Esophagus (tissue), 2 donors: ENCODE data around the gene PLS1. TPM values are rescaled to one million over a fixed set of nuclear protein-coding genes. Genes with fewer than 3 reads are reported as not detected.
A peak's percentile ranks its signal among the peaks of the same experiment; 100 is the strongest.
"Not testable (repeated sequence)": the region's sequence is repeated elsewhere in the genome, so short reads cannot be mapped to it uniquely, and the experiment has no call there.

Experiments used
- H3K27ac ChIP-seq, 2 donors: one replicate each; pipeline ENCODE4 v1.5.1; 2013; ENCODE audit warnings: low read depth in 2 of 2, mild to moderate bottlenecking in 2 of 2, inconsistent platforms in 1 of 2, low read length in 1 of 2, moderate library complexity in 1 of 2
- H3K27me3 ChIP-seq, 2 donors: one replicate each; pipeline ENCODE4 v1.6.1; 2013; ENCODE audit warnings: low read length in 2 of 2, control low read depth in 1 of 2, mild to moderate bottlenecking in 1 of 2; ENCODE audit not compliant: insufficient read depth in 2 of 2, control insufficient read depth in 1 of 2
- H3K36me3 ChIP-seq, 2 donors: one replicate each; pipeline ENCODE4 v1.6.1; 2013; ENCODE audit warnings: low read length in 1 of 2; ENCODE audit not compliant: control insufficient read depth in 2 of 2, insufficient read depth in 2 of 2
- H3K4me1 ChIP-seq, 2 donors: one replicate each; pipeline ENCODE4 v1.6.1; 2013; ENCODE audit warnings: low read length in 1 of 2; ENCODE audit not compliant: control insufficient read depth in 2 of 2, insufficient read depth in 2 of 2
- H3K4me3 ChIP-seq, 2 donors: one replicate each; pipeline ENCODE4 v1.5.1; 2013; ENCODE audit warnings: low read length in 2 of 2, mild to moderate bottlenecking in 2 of 2, low read depth in 1 of 2, moderate library complexity in 1 of 2
- H3K9me3 ChIP-seq, 2 donors: one replicate each; pipeline ENCODE4 v1.6.1; 2013; ENCODE audit warnings: mild to moderate bottlenecking in 2 of 2, low read depth in 1 of 2, low read length in 1 of 2, moderate library complexity in 1 of 2; ENCODE audit not compliant: control insufficient read depth in 2 of 2, insufficient read depth in 1 of 2
- WGBS, 2 donors: extraction: QIAGEN DNeasy Blood & Tissue Kit; methylation state at CpG; one replicate each; pipeline ENCODE4 v1.1.7; 2013; 5-methylcytosine and 5-hydroxymethylcytosine counted together
- polyA plus RNA-seq, 2 donors: library from polyadenylated mRNA; stranded (reverse); fragments of 200-250 nt; gene quantifications; one replicate each; pipeline ENCODE4 v1.2.3, GENCODE V29; 2013
- donor health status: healthy with polysubstance abuse.
- donor health status: Bipolar disorder and iron deficiency.

Gene PLS1, protein sequence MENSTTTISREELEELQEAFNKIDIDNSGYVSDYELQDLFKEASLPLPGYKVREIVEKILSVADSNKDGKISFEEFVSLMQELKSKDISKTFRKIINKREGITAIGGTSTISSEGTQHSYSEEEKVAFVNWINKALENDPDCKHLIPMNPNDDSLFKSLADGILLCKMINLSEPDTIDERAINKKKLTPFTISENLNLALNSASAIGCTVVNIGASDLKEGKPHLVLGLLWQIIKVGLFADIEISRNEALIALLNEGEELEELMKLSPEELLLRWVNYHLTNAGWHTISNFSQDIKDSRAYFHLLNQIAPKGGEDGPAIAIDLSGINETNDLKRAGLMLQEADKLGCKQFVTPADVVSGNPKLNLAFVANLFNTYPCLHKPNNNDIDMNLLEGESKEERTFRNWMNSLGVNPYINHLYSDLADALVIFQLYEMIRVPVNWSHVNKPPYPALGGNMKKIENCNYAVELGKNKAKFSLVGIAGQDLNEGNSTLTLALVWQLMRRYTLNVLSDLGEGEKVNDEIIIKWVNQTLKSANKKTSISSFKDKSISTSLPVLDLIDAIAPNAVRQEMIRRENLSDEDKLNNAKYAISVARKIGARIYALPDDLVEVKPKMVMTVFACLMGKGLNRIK
- polyA plus RNA-seq: 1 to 10 TPM; 5.9 to 8.0 TPM

DNA sequence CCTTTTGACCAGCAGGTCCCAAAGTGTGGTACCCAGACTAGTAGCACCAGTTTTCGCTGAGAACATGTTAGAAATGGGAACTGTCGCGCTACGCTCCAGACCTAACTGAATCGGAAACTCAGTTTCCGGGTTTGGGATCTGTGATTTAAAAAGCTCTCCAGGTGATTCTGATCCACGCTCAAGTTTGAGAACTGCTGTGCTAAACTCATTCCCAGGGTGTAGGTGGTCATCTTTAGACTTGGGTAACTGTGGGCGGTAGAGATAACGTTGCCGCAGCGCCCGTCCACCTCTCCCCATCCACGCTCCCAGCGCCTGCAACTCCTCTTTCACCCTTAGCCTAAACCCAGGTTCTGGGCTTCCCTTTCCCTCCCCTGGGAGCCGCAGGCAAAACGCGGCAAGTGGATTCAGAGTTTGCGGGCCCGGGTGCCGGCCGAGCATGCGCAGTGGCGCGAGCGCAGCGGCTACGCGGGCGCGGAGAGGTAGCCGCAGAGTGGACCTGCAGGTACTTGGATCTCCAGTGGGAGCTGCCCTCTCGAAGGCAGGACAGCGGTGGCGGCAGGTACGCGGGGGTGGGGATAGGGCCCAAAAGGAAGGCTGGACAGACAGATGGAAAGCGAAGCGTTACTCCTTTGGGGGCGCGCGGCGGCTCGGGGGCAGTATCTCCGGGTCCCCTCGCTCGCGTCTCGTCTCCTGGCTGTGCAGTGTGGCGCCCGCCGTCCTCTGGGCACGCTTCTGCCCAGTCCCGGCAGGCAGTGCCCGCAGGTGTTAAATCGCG lies at the start of gene PLS1:
Gene PLS1, plus strand, starts transcription at position 443 of the 775 bp plus-strand sequence. CDS start 67,845 bp downstream, outside the sequence.
- Histone ChIP-seq H3K27me3 (no peaks in the 10 kb centered on the region), H3K4me3 (peak within 1 kb of the TSS; percentile 73 to 81), H3K27ac (peak within 1 kb of the TSS; percentile 28 to 61), H3K9me3 (no peaks in the 10 kb centered on the region), H3K36me3 (no peaks in the 10 kb centered on the region), H3K4me1 (peaks cover 0 to 2% of the 10 kb centered on the region in 2 donors)
- 0% methylated on average over 54 to 56 of the region's 56 CpGs for WGBS, 2 donors

DNA sequence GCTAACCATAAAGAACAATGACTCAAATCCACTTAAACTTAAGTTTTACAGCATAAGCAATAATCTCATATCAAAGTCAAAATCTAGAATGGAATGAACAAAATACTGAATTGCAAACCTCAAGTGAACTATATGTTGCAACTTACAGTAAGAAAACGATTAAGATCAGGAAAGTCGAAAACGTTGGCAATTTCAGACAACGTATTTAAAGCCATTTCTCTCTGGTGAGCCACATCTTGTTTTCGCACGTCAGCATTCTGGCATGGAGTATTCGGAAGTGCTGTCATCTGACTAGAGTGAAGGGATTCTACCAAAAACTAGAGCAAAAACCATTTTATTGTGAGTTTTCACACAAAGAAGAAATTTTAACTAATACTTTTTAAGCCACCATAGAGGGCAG lies 46.2 kb upstream of the PLS1 start:
- no peaks in the 10 kb centered on the region for H3K4me1 ChIP-seq
- H3K9me3 ChIP-seq: no peaks in the 10 kb centered on the region
- H3K4me3 ChIP-seq: no peak overlapping the region
- no peak overlapping the region for H3K27ac ChIP-seq
- WGBS, 2 donors: 93 to 96% methylated on average over 7 of the region's 7 CpGs
- no peaks in the 10 kb centered on the region for H3K27me3 ChIP-seq
- peaks cover 0 to 2% of the 10 kb centered on the region in 2 donors for H3K36me3 ChIP-seq

DNA sequence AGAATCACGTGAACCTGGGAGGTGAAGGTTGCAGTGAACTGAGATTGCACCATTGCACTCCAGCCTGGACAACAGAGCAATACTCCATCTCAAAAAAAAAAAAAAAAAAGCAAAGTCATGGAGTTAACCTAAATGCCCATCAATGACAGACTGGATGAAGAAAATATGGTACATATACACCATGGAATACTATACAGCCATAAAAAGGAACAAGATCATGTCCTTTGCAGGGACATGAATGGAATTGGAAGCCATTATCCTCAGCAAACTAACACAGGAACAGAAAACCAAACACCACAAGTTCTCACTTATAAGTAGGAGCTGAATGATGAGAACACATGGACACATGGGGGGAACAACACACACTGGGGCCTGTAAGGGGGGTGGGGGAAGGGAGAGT lies 43.6 kb upstream of the PLS1 start:
- not testable (repeated sequence) for H3K27me3 ChIP-seq, H3K27ac ChIP-seq, H3K36me3 ChIP-seq, H3K4me1 ChIP-seq, H3K4me3 ChIP-seq, H3K9me3 ChIP-seq
- 95 to 97% methylated on average over 1 of the region's 1 CpG for WGBS, 2 donors

DNA sequence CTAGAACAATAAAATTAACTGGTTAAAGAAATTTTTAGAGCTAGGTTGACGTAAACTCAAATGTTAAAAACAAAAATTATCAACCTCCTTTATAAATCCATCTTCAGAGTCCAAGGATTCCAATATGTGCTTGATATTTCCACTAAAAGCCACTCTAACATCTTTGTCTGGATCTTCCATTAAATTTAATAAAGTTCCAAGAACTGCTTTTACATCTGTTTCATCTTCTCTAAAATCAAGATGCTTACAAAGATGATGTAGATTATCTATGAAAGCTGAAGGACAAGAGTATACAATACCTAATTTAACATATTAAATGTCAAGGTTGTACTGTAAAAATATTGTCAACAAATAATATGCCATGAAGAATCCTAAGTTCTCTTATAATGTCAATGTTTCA lies 42.5 kb upstream of the PLS1 start:
- no peaks in the 10 kb centered on the region for H3K4me1 ChIP-seq
- no peaks in the 10 kb centered on the region for H3K9me3 ChIP-seq
- H3K27me3 ChIP-seq: no peaks in the 10 kb centered on the region
- no peaks in the 10 kb centered on the region for H3K36me3 ChIP-seq
- no peak overlapping the region for H3K4me3 ChIP-seq
- H3K27ac ChIP-seq: no peak overlapping the region
- WGBS, 2 donors: 99 to 100% methylated on average over 1 of the region's 1 CpG

DNA sequence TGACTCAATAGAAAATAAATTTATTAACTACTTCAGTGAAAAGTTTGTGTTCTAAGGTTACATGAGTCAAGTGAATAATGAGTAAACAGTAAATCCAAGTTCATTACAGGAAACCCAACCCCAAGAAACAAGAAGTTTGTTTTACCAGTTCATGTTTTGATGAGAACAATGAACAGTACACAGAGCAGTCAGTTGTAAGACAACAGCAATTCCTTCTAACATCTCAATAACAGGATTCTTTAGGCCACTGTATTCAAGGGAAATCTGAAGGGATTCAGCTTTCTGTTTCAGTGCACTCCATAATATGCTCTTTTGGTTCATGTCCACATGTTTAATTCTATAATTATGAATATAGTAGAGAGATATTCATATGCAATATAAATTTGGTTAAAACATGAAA lies 36.1 kb upstream of the PLS1 start:
- Histone ChIP-seq H3K27ac (no peak overlapping the region), H3K36me3 (peaks cover 0 to 4% of the 10 kb centered on the region in 2 donors), H3K9me3 (no peaks in the 10 kb centered on the region)

DNA sequence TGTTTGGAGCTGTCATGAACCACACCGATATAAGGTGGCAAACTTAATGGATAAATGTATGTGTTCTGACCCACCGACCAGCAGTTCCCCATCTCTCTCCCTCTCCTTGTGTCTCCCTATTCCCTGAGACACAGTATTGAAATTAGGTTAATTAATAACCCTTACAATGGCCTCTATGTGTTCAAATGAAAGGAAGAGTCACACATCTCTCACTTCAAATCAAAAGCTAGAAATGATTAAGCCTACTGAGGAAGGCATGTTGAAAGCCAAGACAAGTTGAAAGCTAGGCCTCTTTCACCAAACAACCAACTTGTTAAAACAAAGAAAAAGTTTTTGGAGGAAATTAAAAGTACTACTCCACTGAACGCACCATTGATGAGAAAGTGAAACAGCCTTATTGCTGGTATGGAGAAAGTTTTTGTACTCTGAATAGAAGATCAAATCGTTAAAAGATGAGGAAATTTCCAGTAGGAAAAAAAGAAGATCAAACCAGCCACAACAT lies 32.6 kb upstream of the PLS1 start:
- WGBS, 2 donors: 80% methylated on average over 4 of the region's 4 CpGs
- H3K27me3 ChIP-seq: no peaks in the 10 kb centered on the region
- no peaks in the 10 kb centered on the region for H3K4me1 ChIP-seq
- H3K27ac ChIP-seq: no peak overlapping the region
- no peaks in the 10 kb centered on the region for H3K9me3 ChIP-seq
- peaks cover 2 to 4% of the 10 kb centered on the region in 2 donors for H3K36me3 ChIP-seq
- no peak overlapping the region for H3K4me3 ChIP-seq

More for the DNA sequence above, 36.1 kb upstream of the PLS1 start:
- no peak overlapping the region for H3K4me3 ChIP-seq
- H3K27me3 ChIP-seq: no peaks in the 10 kb centered on the region
- no peaks in the 10 kb centered on the region for H3K4me1 ChIP-seq

DNA sequence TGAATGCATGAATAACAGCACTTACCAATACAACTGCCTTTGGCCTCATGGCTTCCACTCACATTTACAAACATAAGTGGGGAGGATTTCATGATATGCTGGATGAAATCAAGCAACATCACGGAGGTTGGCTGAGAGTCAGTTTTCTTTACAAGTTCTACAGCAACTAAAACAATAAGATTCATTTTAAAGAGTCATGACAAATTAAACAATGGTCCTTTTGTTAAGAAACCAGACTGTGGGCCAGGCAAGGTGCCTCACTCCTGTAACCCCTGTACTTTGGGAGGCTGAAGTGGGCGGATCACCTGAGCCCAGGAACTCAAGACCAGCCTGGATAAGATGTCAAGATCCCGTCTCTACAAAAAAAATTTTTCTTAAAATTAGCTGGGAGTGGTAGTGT lies 30.1 kb upstream of the PLS1 start:
- WGBS, 2 donors: 88% methylated on average over 3 of the region's 3 CpGs
- Histone ChIP-seq H3K27me3 (no peaks in the 10 kb centered on the region), H3K27ac (no peak overlapping the region), H3K4me1 (no peaks in the 10 kb centered on the region), H3K4me3 (no peak overlapping the region), H3K9me3 (no peaks in the 10 kb centered on the region), H3K36me3 (peaks cover 0 to 5% of the 10 kb centered on the region in 2 donors)

DNA sequence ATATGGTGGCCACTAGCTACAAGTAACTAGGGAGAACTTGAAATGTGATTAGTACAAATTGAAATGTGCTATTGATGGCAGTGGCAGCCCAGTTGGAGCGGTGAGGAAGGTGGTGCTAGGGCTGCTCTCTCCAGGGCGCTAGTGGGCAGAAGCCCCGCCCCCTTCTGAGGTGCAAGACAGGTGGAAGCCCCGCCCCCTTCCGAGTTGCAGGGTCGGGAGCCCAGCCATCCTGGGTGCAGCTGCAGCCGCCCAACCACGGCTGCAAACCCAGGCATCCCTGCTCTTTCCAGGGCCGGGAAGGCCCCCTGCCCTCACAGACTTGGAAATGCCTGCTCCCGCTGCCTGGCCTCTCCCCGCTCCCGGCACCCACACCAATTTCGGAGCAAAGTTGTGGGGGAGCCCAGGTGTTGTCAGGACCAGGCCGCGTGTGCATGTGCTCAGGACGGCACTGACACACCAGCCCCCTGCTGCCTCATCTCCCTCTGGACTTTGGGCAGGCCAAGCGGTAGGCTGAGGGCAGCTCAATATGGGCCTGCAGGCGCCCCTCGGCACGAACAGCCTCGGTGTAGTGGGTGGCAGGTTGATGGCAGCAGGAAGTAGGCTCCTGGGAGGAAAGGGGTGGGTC lies 27.7 kb upstream of the PLS1 start:
- 84 to 86% methylated on average over 21 of the region's 21 CpGs for WGBS, 2 donors
- H3K36me3 ChIP-seq: peaks cover 0 to 5% of the 10 kb centered on the region in 2 donors
- no peak overlapping the region for H3K4me3 ChIP-seq
- H3K9me3 ChIP-seq: no peaks in the 10 kb centered on the region
- H3K4me1 ChIP-seq: no peaks in the 10 kb centered on the region
- no peaks in the 10 kb centered on the region for H3K27me3 ChIP-seq
- H3K27ac ChIP-seq: no peak overlapping the region

DNA sequence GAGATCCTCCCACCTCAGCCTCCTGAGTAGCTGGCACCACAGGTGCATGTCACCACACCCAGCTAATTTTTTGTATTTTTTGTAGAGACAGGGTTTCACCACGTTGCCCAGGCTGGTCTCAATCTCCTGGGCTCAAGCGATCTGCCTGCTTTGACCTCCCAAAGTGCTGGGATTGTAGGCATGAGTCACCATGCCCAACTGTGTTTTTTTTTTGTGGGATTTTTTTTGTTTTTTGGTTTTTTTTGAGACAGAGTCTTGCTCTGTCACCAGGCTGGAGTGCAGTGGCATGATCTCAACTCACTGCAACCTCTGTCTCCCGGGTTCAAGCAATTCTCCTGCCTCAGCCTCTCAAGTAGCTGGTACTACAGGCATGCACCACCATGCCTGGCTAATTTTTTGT lies 26.8 kb upstream of the PLS1 start:
- H3K4me1 ChIP-seq, H3K27ac ChIP-seq, H3K9me3 ChIP-seq, H3K36me3 ChIP-seq, H3K4me3 ChIP-seq, H3K27me3 ChIP-seq: not testable (repeated sequence)
- WGBS, 2 donors: 87 to 94% methylated on average over 3 of the region's 3 CpGs
